HL-60 (cell line): Measurements from ENCODE around the gene ACAD11.

Experiments
- CTCF ChIP-seq: IDR thresholded peaks from one replicate; pipeline ENCODE4 v1.5.1; 2011; ENCODE audit warnings: low read length, control low read depth, inconsistent platforms; ENCODE audit not compliant: insufficient read depth
- POLR2AphosphoS5 ChIP-seq: IDR thresholded peaks from 2 replicates; pipeline ENCODE4 v1.6.1; 2012; ENCODE audit warnings: low read depth
- TF ChIP-seq, protein P1 (sequence below): IDR thresholded peaks from 2 replicates; pipeline ENCODE4 v1.6.1; 2012; ENCODE audit warnings: low read depth; ENCODE audit not compliant: insufficient replicate concordance

DNA sequence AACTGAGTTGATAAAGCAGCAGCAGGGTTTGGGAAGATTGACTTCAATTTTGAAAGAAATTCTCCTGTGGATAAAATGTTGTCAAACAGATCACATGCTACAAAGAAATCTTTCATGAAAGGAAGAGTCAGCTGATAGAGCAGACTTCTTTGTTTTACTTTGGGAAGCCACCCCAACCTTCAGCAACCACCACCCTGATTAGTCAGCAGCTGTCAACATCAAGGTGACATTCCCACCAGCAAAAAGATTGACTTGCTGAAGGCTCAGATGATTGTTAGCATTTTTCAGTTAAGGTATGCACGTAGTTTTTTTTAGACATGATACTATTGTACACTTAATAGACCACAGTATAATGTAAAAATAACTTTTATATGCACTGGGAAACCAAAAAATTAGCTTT, 150.1 kb downstream of the ACAD11 start:
- TF ChIP-seq POLR2AphosphoS5, result no peak
- no peak for TF ChIP-seq CTCF
- TF ChIP-seq, protein P1, sequence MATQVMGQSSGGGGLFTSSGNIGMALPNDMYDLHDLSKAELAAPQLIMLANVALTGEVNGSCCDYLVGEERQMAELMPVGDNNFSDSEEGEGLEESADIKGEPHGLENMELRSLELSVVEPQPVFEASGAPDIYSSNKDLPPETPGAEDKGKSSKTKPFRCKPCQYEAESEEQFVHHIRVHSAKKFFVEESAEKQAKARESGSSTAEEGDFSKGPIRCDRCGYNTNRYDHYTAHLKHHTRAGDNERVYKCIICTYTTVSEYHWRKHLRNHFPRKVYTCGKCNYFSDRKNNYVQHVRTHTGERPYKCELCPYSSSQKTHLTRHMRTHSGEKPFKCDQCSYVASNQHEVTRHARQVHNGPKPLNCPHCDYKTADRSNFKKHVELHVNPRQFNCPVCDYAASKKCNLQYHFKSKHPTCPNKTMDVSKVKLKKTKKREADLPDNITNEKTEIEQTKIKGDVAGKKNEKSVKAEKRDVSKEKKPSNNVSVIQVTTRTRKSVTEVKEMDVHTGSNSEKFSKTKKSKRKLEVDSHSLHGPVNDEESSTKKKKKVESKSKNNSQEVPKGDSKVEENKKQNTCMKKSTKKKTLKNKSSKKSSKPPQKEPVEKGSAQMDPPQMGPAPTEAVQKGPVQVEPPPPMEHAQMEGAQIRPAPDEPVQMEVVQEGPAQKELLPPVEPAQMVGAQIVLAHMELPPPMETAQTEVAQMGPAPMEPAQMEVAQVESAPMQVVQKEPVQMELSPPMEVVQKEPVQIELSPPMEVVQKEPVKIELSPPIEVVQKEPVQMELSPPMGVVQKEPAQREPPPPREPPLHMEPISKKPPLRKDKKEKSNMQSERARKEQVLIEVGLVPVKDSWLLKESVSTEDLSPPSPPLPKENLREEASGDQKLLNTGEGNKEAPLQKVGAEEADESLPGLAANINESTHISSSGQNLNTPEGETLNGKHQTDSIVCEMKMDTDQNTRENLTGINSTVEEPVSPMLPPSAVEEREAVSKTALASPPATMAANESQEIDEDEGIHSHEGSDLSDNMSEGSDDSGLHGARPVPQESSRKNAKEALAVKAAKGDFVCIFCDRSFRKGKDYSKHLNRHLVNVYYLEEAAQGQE, result no peak
